ENCODE results near the gene TBL3. TPM values are rescaled to one million over a fixed set of nuclear protein-coding genes. Genes with fewer than 3 reads are reported as not detected.

Gene TBL3
- total and polyA plus RNA-seq, 3 experiments from 2014 or later: 62.9 to 78.0 (median 74.6) TPM

- ChIA-PET POLR2A (interaction anchor here (0.6 to 3.2 kb wide), 24 partner anchors 9 to 788 kb away, joined by 3 to 35 read pairs (median 4); partner anchors contain the start of genes GFER, MLST8, MSRB1 and NUBP2), CTCF (interaction anchor here (0.6 to 2.9 kb wide), 6 partner anchors 18 to 190 kb away, joined by 3 to 8 read pairs (median 4); partner anchors contain the start of genes NUBP2, SPSB3 and TRAF7)
- Histone ChIP-seq H3K36me3 (ENCODE audit: insufficient read depth, low read length) (peaks cover 24% of the 10 kb centered on the region), H3K27ac (ENCODE audit: low read depth, low read length) (peak within 1 kb of the TSS; percentile 93), H3K4me1 (ENCODE audit: insufficient read depth, low read length) (peaks cover 50% of the 10 kb centered on the region), H3K9me3 (ENCODE audit: low read length) (no peaks in the 10 kb centered on the region), H3K27me3 (ENCODE audit: insufficient read depth, low read length, poor library complexity, severe bottlenecking) (no peaks in the 10 kb centered on the region), H3K4me3 (ENCODE audit: low read length) (peak within 1 kb of the TSS; percentile 86)
- Mint-ChIP-seq H3K27ac (peak within 1 kb of the TSS; percentile 95 to 99 (median 98)), H3K9me3 (no peaks in the 10 kb centered on the region), H3K36me3 (peaks cover 0 to 50% (median 8%) of the 10 kb centered on the region in 3 donors), H3K27me3 (peaks cover 0 to 1% of the 10 kb centered on the region in 2 donors), H3K4me3 (peak within 1 kb of the TSS; percentile 85 to 99 (median 94)), H3K4me1 (peaks cover 43 to 52% (median 50%) of the 10 kb centered on the region in 3 donors)
- peak; percentile 96 to 100 (median 98) for DNase-seq
Observed at GRCh38 chr16:1964506-1965395, 7.1 kb upstream of the TBL3 start, which contains the start of gene RPS2. Gene RPS2 (minus strand): TSS chr16:1964826. CDS start chr16:1964625, 201 bp downstream.

- Histone ChIP-seq H3K4me1 (ENCODE audit: insufficient read depth, low read length) (peaks cover 43% of the 10 kb centered on the region), H3K27me3 (ENCODE audit: insufficient read depth, low read length, poor library complexity, severe bottlenecking) (no peaks in the 10 kb centered on the region), H3K36me3 (ENCODE audit: insufficient read depth, low read length) (peaks cover 23% of the 10 kb centered on the region), H3K27ac (ENCODE audit: low read depth, low read length) (peak overlapping the region; percentile 93), H3K4me3 (ENCODE audit: low read length) (peak overlapping the region; percentile 86), H3K9me3 (ENCODE audit: low read length) (no peaks in the 10 kb centered on the region)
- no peak for DNase-seq
- Mint-ChIP-seq H3K27me3 (no peaks in the 10 kb centered on the region), H3K4me1 (peaks cover 39 to 46% (median 44%) of the 10 kb centered on the region in 3 donors), H3K27ac (peak overlapping the region; percentile 95 to 99 (median 98)), H3K36me3 (peaks cover 0 to 45% (median 8%) of the 10 kb centered on the region in 3 donors), H3K9me3 (no peaks in the 10 kb centered on the region), H3K4me3 (peak overlapping the region; percentile 85 to 99 (median 94))
- ChIA-PET CTCF (interaction anchor here (0.6 to 2.9 kb wide), 6 partner anchors 17 to 190 kb away, joined by 3 to 8 read pairs (median 4); partner anchors contain the start of genes NUBP2, SPSB3 and TRAF7), POLR2A (interaction anchor here (1.0 to 3.2 kb wide), 13 partner anchors 8 to 545 kb away, joined by 3 to 35 read pairs (median 6); partner anchors contain the start of genes GFER, MSRB1, NUBP2 and SPSB3)
Observed at GRCh38 chr16:1965396-1966001, 6.4 kb upstream of the TBL3 start.

DNA sequence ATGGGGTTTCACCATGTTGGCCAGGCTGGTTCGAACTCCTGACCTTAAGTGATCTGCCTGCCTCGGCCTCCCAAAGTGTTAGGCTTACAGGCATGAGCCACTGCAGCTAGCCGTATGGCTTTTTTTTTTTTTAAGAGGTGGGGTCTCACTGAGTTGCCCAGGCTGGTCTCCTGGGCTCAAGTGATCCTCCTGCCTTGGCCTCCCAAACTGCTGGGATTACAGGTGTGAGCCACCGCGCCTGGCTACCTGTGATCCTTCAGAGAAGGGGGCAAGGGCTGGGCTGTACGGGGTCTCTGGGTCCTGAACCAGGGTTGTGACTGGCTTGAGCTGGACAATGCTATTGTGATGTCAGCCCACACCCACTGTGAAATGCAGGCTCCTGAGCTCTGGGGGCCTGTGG, 5.4 kb upstream of the TBL3 start, which contains the start of gene RNF151:
RNF151 (plus strand) TSS at position 397 of the 400 bp plus-strand sequence. CDS start 26 bp downstream, outside the sequence.
- Mint-ChIP-seq H3K4me3 (peak within 1 kb of the TSS; percentile 85 to 99 (median 94)), H3K27me3 (no peaks in the 10 kb centered on the region), H3K36me3 (peaks cover 0 to 36% (median 2%) of the 10 kb centered on the region in 3 donors), H3K4me1 (peaks cover 37 to 44% (median 42%) of the 10 kb centered on the region in 3 donors), H3K9me3 (peaks cover 0 to 1% (median 0%) of the 10 kb centered on the region in 5 donors), H3K27ac (peak within 1 kb of the TSS; percentile 95 to 99 (median 98))
- Histone ChIP-seq H3K27me3 (ENCODE audit: insufficient read depth, low read length, poor library complexity, severe bottlenecking) (no peaks in the 10 kb centered on the region), H3K27ac (ENCODE audit: low read depth, low read length) (peak within 1 kb of the TSS; percentile 93), H3K4me3 (ENCODE audit: low read length) (peak within 1 kb of the TSS; percentile 86), H3K4me1 (ENCODE audit: insufficient read depth, low read length) (peaks cover 42% of the 10 kb centered on the region), H3K36me3 (ENCODE audit: insufficient read depth, low read length) (peaks cover 21% of the 10 kb centered on the region), H3K9me3 (ENCODE audit: low read length) (no peaks in the 10 kb centered on the region)
- CTCF ChIA-PET: interaction anchor here (1.0 to 2.9 kb wide), 4 partner anchors 16 to 184 kb away, joined by 3 to 8 read pairs (median 8); partner anchors contain the start of genes NUBP2 and SPSB3
- no peak for DNase-seq
- POLR2A ChIA-PET: interaction anchor here (1.1 to 2.4 kb wide), 3 partner anchors 18 to 189 kb away, joined by 3 to 19 read pairs (median 9); partner anchors contain the start of genes GFER and TRAF7

DNA sequence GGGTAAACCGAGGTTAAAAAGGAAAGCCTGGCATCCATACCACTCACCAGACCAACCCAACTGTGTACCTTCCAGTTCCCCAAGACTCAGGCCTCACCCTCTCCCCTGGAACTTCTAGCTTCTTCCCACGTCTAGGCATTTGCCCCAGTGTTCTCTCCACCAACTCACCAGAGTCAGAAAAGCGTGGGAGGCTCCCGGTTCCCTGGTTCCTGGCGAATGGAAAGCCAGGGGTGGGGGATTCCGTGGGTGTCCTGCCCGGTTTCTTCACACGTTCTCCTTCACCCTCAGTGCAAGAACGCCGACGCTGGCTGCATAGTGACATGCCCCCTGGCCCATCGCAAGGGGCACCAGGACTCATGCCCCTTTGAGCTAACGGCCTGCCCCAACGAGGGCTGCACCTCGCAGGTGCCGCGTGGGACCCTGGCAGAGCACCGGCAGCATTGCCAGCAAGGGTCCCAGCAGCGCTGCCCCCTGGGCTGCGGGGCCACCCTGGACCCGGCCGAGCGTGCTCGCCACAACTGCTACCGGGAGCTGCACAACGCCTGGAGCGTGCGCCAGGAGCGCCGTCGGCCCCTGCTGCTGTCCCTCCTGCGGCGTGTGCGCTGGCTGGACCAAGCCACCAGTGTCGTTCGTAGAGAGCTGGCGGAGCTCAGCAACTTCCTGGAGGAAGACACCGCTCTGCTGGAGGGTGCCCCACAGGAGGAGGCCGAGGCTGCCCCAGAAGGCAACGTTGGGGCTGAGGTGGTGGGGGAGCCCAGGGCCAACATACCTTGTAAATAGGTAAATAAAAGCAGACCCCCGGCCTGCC, 3.5 kb upstream of the TBL3 start:
- H3K27ac Mint-ChIP-seq: peak overlapping the region in 3 of 8 donors; percentile 21 to 68 (median 46)
- peak overlapping the region in 2 of 7 donors; percentile 23 to 82 for H3K4me3 Mint-ChIP-seq
- ChIA-PET POLR2A (no interaction called here), CTCF (interaction anchor here (1.7 kb wide), 2 partner anchors 9 to 39 kb away, joined by 3 to 4 read pairs; partner anchors contain the start of gene NDUFB10)
- peaks cover 0 to 28% (median 2%) of the 10 kb centered on the region in 3 donors for H3K36me3 Mint-ChIP-seq
- Histone ChIP-seq H3K9me3 (ENCODE audit: low read length) (no peaks in the 10 kb centered on the region), H3K27me3 (ENCODE audit: insufficient read depth, low read length, poor library complexity, severe bottlenecking) (no peaks in the 10 kb centered on the region), H3K4me3 (ENCODE audit: low read length) (no peak overlapping the region), H3K36me3 (ENCODE audit: insufficient read depth, low read length) (peaks cover 4% of the 10 kb centered on the region), H3K4me1 (ENCODE audit: insufficient read depth, low read length) (peaks cover 33% of the 10 kb centered on the region), H3K27ac (ENCODE audit: low read depth, low read length) (no peak overlapping the region)
- H3K4me1 Mint-ChIP-seq: peaks cover 32 to 37% (median 35%) of the 10 kb centered on the region in 3 donors
- DNase-seq: no peak
- H3K27me3 Mint-ChIP-seq: peaks cover 0 to 5% of the 10 kb centered on the region in 2 donors
- H3K9me3 Mint-ChIP-seq: peaks cover 0 to 5% (median 0%) of the 10 kb centered on the region in 5 donors

DNA sequence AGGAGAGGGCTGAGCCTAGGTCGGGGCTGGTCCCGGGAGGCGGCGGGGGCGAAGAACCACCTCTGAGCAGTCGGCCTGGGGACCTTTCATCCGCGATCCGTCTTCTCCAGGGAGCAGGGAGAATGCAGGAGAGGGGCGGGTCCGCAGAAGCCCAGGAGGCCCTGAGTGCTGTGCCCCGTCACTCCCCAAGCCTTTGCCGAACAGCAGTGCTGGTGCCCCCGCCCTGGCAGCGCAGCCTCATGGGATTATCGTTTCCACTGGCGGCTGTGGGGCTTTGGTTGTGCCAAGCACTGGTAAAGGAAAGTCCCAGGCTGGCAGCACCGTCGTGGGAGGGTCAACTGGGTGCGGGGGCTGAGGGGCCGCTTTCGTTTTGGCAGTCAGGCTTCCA, 631 bp downstream of the TBL3 start:
- peaks cover 17% of the 10 kb centered on the region for H3K4me1 ChIP-seq (ENCODE audit: insufficient read depth, low read length)
- peaks cover 0 to 45% (median 2%) of the 10 kb centered on the region in 3 donors for H3K36me3 Mint-ChIP-seq
- no peaks in the 10 kb centered on the region for H3K9me3 ChIP-seq (ENCODE audit: low read length)
- H3K9me3 Mint-ChIP-seq: peaks cover 0 to 5% (median 0%) of the 10 kb centered on the region in 5 donors
- ChIA-PET POLR2A (interaction anchor here (1.2 to 1.7 kb wide), 8 partner anchors 8 to 190 kb away, joined by 3 to 17 read pairs (median 9); partner anchors contain the start of genes GFER, NDUFB10, NUBP2 and RPS2), CTCF (interaction anchor here (0.9 to 1.6 kb wide), 5 partner anchors 9 to 32 kb away, joined by 3 to 5 read pairs (median 4); partner anchors contain the start of gene NDUFB10)
- H3K27me3 Mint-ChIP-seq: peaks cover 0 to 5% of the 10 kb centered on the region in 2 donors
- H3K27me3 ChIP-seq (ENCODE audit: insufficient read depth, low read length, poor library complexity, severe bottlenecking): no peaks in the 10 kb centered on the region
- peak overlapping the region; percentile 89 to 97 (median 93) for H3K4me3 Mint-ChIP-seq
- peak overlapping the region; percentile 66 for H3K4me3 ChIP-seq (ENCODE audit: low read length)
- peaks cover 17 to 20% (median 19%) of the 10 kb centered on the region in 3 donors for H3K4me1 Mint-ChIP-seq
- H3K27ac ChIP-seq (ENCODE audit: low read depth, low read length): peak overlapping the region; percentile 83
- H3K36me3 ChIP-seq (ENCODE audit: insufficient read depth, low read length): peaks cover 20% of the 10 kb centered on the region
- DNase-seq: no peak
- peak overlapping the region in 6 of 8 donors; percentile 66 to 97 (median 76) for H3K27ac Mint-ChIP-seq

DNA sequence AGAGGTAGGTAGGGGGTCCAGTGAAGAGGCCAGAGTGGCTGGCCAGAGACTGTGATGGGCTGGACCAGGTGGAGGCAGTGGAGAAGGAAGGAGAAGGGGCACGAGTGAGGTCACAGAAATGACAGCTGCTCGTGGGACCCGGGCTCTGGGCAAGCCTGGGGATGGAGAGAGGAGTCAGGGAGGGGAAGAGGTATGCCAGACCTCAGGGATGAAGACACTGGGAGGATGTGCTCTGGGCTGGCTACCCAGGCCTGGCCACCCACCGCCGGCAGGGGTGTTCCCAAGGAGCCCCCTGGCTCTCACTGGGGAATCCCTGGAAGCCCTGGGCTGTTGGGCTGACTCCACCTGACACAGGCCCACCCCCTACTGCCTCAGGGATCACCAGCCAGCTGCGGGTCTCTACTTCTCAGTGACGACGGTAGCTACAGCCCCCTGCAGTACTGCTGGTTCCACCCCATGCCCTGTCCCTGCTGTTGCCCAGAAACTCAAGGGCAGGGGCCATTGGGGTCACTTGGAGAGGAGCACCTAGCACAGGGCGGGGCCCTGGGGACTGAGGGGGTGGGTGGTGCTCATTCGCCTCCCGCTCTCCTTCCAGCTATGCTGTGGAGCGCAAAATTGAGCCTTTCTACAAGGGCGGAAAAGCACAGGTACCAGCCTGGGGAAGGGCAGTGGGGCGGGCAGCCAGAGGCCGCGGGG, 1.8 kb downstream of the TBL3 start:
- peaks cover 0 to 5% of the 10 kb centered on the region in 2 donors for H3K27me3 Mint-ChIP-seq
- Histone ChIP-seq H3K4me3 (ENCODE audit: low read length) (no peak overlapping the region), H3K27ac (ENCODE audit: low read depth, low read length) (no peak overlapping the region), H3K9me3 (ENCODE audit: low read length) (no peaks in the 10 kb centered on the region), H3K27me3 (ENCODE audit: insufficient read depth, low read length, poor library complexity, severe bottlenecking) (no peaks in the 10 kb centered on the region), H3K4me1 (ENCODE audit: insufficient read depth, low read length) (peaks cover 17% of the 10 kb centered on the region), H3K36me3 (ENCODE audit: insufficient read depth, low read length) (peaks cover 20% of the 10 kb centered on the region)
- peaks cover 17 to 20% (median 19%) of the 10 kb centered on the region in 3 donors for H3K4me1 Mint-ChIP-seq
- DNase-seq: no peak
- ChIA-PET CTCF (interaction anchor here (0.7 to 1.0 kb wide), 2 partner anchors 13 to 31 kb away, joined by 3 read pairs; no protein-coding TSS in a partner anchor), POLR2A (interaction anchor here (0.6 to 1.2 kb wide), 2 partner anchors 9 to 13 kb away, joined by 3 to 6 read pairs; partner anchors contain the start of gene RPS2)
- peaks cover 0 to 5% (median 0%) of the 10 kb centered on the region in 5 donors for H3K9me3 Mint-ChIP-seq
- H3K4me3 Mint-ChIP-seq: peak overlapping the region in 5 of 7 donors; percentile 12 to 93 (median 52)
- peaks cover 0 to 56% (median 2%) of the 10 kb centered on the region in 3 donors for H3K36me3 Mint-ChIP-seq
- no peak overlapping the region for H3K27ac Mint-ChIP-seq

All from CD8-positive, alpha-beta memory T cell (primary cell).